Smooth muscle cell (in vitro differentiated cells): ENCODE measurements around the gene CCDC92B. TPM values are rescaled to one million over a fixed set of nuclear protein-coding genes. Genes with fewer than 3 reads are reported as not detected.

ENCODE experiments used
- DNase-seq: peaks from one replicate; lab custom pipeline; 2025; ENCODE audit not compliant: unreplicated experiment; lab: John Stamatoyannopoulos, UW
- H2AFZ ChIP-seq: fragments of 200-600 bp; sonication (generic); 2 replicates; pipeline ENCODE4 v1.6.0; 2016; ENCODE audit warnings: antibody characterized with exemption, low read depth, mild to moderate bottlenecking
- H3F3A ChIP-seq: fragments of 200-600 bp; sonication (generic); 2 replicates; pipeline ENCODE4 v1.6.0; 2017; ENCODE audit warnings: antibody characterized with exemption, low read depth
- H3K27ac ChIP-seq: fragments of 200-600 bp; sonication (generic); 2 replicates; pipeline ENCODE4 v1.5.1; 2016; ENCODE audit warnings: low read depth, mild to moderate bottlenecking
- H3K27me3 ChIP-seq: fragments of 200-600 bp; sonication (generic); 2 replicates; pipeline ENCODE4 v1.6.1; 2016; ENCODE audit warnings: low read depth, mild to moderate bottlenecking
- H3K36me3 ChIP-seq: fragments of 200-600 bp; sonication (generic); 2 replicates; pipeline ENCODE4 v1.5.1; 2016; ENCODE audit warnings: low read depth
- H3K4me1 ChIP-seq: fragments of 200-600 bp; sonication (generic); 2 replicates; pipeline ENCODE4 v1.5.1; 2016; ENCODE audit warnings: low read depth
- H3K4me2 ChIP-seq: fragments of 200-600 bp; sonication (generic); 2 replicates; pipeline ENCODE4 v1.6.0; 2016; ENCODE audit warnings: mild to moderate bottlenecking
- H3K4me3 ChIP-seq: fragments of 200-600 bp; sonication (generic); 2 replicates; pipeline ENCODE4 v1.5.1; 2016; ENCODE audit warnings: mild to moderate bottlenecking
- H3K79me2 ChIP-seq: fragments of 200-600 bp; sonication (generic); 2 replicates; pipeline ENCODE4 v1.6.0; 2016; ENCODE audit warnings: low read depth, mild to moderate bottlenecking
- H3K9ac ChIP-seq: fragments of 200-600 bp; sonication (generic); 2 replicates; pipeline ENCODE4 v1.6.0; 2016; ENCODE audit warnings: low read depth
- H3K9me3 ChIP-seq: fragments of 200-600 bp; sonication (generic); replicated peaks from 2 replicates; pipeline ENCODE4 v1.5.1; 2016; ENCODE audit warnings: low read depth
- H4K20me1 ChIP-seq: fragments of 200-600 bp; sonication (generic); 2 replicates; pipeline ENCODE4 v1.6.0; 2016; ENCODE audit warnings: low read depth
- WGBS: methylation state at CpG from one replicate; pipeline ENCODE4 v1.1.7; 2016; ENCODE audit warnings: low lambda C conversion rate; 5-methylcytosine and 5-hydroxymethylcytosine counted together
- polyA plus RNA-seq: library from polyadenylated mRNA; unstranded; fragments of >200 nt; fragmentation: Nextera tagmentation; extraction: Ambion mirVana; gene quantifications from 2 replicates; pipeline ENCODE4 v1.2.1, GENCODE V29; 2016
- total RNA-seq: library from RNA; depleted of rRNA; stranded (reverse); fragments of >200 nt; gene quantifications from 2 replicates; pipeline ENCODE4 v1.2.3, GENCODE V29; 2014
- TF ChIP-seq, protein P1 (sequence below): fragments of 200-600 bp; sonication (generic); IDR thresholded peaks from 2 replicates; pipeline ENCODE4 v1.5.1; 2017; ENCODE audit warnings: borderline replicate concordance, mild to moderate bottlenecking, antibody characterized with exemption; ENCODE audit not compliant: insufficient read depth, poor library complexity, severe bottlenecking

Gene CCDC92B
- total and polyA plus RNA-seq, 2 experiments from 2014 or later: not detected

DNA sequence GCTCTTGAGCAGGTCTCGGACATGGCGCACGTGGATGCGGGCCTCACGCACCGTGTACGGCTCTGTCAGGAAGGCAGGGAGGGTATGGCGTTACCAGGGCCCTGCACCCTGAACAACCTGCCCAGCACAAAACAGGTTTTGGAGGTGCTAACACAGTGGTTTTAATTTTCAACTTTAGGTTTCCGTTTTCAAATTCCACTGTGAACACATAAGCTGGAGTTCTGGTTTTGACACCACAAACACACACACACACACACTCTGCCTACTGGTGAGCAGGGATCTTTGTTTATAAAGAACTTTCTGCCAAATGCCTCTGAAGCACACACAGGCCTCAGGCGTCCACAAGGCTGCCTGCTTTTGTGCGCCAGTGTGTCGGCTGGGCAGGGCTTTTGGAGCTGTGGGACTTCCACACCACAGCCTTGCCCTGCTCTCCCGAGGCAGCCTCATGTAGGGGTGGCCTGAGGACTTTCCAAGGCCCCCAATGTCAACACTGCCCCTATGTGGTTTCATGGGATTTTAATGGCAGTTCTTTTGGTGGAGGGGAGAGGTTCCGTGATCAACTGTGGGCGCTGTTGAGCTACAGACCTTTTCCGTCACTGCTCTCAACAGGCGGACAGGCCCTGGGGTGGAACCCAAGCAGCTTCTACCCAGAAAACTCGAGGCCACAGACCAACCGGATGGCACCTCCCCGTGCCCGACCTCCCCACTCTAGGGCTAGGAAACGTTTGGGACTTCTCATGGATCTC, 47.3 kb downstream of the CCDC92B start:
- Histone ChIP-seq H4K20me1 (peaks cover 29% of the 10 kb centered on the region), H2AFZ (no peak overlapping the region), H3F3A (no peaks in the 10 kb centered on the region), H3K79me2 (peaks cover 15% of the 10 kb centered on the region), H3K27ac (no peak overlapping the region), H3K27me3 (no peaks in the 10 kb centered on the region), H3K9ac (no peak overlapping the region), H3K9me3 (no peaks in the 10 kb centered on the region), H3K4me2 (no peak overlapping the region), H3K4me1 (no peaks in the 10 kb centered on the region), H3K36me3 (peaks cover 5% of the 10 kb centered on the region), H3K4me3 (no peak overlapping the region)
- TF ChIP-seq, protein P1, sequence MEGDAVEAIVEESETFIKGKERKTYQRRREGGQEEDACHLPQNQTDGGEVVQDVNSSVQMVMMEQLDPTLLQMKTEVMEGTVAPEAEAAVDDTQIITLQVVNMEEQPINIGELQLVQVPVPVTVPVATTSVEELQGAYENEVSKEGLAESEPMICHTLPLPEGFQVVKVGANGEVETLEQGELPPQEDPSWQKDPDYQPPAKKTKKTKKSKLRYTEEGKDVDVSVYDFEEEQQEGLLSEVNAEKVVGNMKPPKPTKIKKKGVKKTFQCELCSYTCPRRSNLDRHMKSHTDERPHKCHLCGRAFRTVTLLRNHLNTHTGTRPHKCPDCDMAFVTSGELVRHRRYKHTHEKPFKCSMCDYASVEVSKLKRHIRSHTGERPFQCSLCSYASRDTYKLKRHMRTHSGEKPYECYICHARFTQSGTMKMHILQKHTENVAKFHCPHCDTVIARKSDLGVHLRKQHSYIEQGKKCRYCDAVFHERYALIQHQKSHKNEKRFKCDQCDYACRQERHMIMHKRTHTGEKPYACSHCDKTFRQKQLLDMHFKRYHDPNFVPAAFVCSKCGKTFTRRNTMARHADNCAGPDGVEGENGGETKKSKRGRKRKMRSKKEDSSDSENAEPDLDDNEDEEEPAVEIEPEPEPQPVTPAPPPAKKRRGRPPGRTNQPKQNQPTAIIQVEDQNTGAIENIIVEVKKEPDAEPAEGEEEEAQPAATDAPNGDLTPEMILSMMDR: no peak
- no peak for DNase-seq
- WGBS: 94% methylated on average over 22 of the region's 22 CpGs

DNA sequence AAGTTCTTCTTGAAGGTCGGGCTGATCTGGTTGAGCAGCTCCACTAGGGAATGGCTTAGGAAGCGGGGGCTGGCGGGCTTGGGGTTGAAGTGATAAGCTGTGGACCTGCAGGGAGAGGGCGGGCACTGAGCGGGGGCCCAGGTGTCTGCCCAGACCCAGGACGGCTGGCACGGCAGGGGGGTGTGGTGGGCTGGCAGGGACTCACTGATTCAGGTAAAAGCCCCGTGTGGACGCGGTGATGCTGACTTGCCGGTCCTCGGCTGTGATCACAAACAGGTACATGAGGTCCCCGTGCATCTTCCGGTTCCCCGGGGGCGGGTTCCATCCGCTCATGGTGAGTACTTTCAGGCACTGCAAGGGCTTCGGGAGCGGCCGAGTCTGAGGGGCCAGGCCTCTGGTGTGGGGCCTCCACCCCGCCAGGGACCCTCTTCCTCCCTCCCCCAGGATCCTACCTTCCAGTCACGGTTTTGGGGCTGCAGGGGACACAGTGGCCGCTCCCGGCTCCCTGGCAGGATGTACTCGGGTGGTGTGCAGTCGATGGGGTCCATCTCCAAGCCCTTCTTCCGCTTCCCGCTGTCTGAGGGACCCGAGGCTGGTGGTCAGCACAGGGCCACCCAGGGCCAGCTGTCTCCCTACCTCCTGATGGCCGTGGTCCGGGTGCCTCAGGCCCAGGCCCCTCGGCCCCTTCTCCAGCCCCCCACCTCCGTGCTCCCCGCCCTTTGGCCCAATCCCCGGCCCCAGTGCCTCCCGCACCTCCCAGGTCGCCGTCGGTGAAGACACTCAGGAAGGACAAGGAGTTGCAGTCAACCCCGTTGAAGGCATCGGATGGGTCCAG, 48.1 kb downstream of the CCDC92B start:
- DNase-seq: no peak
- H4K20me1 ChIP-seq: peaks cover 22% of the 10 kb centered on the region
- H3K4me1 ChIP-seq: no peaks in the 10 kb centered on the region
- no peak overlapping the region for H3K4me2 ChIP-seq
- H3K79me2 ChIP-seq: peaks cover 7% of the 10 kb centered on the region
- WGBS: 98% methylated on average over 34 of the region's 41 CpGs
- no peak overlapping the region for H3K27ac ChIP-seq
- TF ChIP-seq, protein P1: no peak
- no peak overlapping the region for H3K9ac ChIP-seq
- no peaks in the 10 kb centered on the region for H3F3A ChIP-seq
- no peaks in the 10 kb centered on the region for H3K9me3 ChIP-seq
- H3K27me3 ChIP-seq: no peaks in the 10 kb centered on the region
- no peak overlapping the region for H3K4me3 ChIP-seq
- peaks cover 5% of the 10 kb centered on the region for H3K36me3 ChIP-seq
- H2AFZ ChIP-seq: no peak overlapping the region

DNA sequence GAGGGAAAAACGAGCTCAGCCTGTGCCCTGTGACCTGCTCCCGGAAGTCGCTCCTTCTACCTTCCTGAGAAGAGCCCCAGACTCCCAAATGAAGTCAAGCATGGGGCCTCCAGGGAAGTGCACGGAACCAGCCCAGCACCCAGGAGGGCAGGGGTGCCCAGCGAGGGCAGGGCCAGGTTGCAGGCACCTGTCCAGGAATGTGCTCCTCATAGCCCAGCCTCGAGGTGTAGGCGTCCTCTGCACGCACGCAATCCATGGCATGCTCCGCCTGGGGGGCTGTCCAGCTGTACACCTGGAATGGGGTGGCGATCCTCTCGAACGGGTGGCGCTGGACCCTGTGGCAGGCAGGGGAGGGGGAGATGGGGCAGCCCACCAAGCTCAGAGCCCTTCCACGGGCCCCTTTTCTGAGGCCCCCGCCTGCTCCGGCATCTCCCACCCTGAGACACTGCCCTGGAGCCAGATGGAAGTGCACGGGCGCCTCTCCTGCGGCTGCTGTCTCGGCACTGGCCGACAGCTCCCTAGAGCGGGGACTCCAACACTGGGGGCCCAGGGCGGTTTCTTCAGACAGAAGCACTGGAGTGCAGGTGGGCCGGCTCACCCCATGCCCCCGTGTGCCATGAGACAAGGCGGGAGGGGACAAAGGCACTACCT, 48.8 kb downstream of the CCDC92B start:
- H3K27ac ChIP-seq: no peak overlapping the region
- TF ChIP-seq, protein P1: no peak

More for the DNA sequence above, 48.8 kb downstream of the CCDC92B start:
- Histone ChIP-seq H2AFZ (no peak overlapping the region), H4K20me1 (peaks cover 14% of the 10 kb centered on the region), H3K9me3 (no peaks in the 10 kb centered on the region), H3K4me1 (no peaks in the 10 kb centered on the region), H3K4me2 (no peak overlapping the region), H3K79me2 (no peaks in the 10 kb centered on the region), H3K9ac (no peak overlapping the region), H3K4me3 (no peak overlapping the region), H3K36me3 (peaks cover 5% of the 10 kb centered on the region), H3F3A (no peaks in the 10 kb centered on the region), H3K27me3 (no peaks in the 10 kb centered on the region)
- WGBS: 98% methylated on average over 27 of the region's 27 CpGs
- DNase-seq: no peak
